ENCODE data around the gene NEURL1B.

DNA sequence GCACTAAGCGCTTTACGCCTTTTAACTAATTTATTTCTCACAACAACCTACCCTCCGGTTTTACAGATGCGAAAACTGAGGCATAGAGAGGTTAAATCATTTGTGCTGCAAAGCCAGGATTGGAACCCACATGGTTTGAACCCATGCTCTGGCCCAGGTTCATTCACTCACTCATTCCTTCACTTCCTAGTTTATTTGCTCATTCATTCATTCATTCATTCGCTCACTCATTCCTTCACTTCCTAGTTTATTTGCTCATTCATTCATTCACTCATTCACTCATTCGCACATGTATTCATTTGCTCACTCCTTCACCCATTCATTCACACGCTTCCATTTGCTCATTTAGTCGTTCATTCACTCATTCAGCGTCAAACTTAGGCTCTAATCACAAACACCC lies 29.4 kb downstream of the NEURL1B start:
- TF ChIP-seq CTCF (IDR thresholded peaks at IDR 0.05) (no peak), POLR2A (IDR thresholded peaks at IDR 0.05) (no peak)
